ENCODE data around the gene TMEM52B. TPM values are rescaled to one million over a fixed set of nuclear protein-coding genes. Genes with fewer than 3 reads are reported as not detected.
"Not testable (repeated sequence)": the region's sequence is repeated elsewhere in the genome, so short reads cannot be mapped to it uniquely, and the experiment has no call there.

The TMEM52B gene
- total RNA-seq, 1 experiment from 2014 or later = not detected

DNA sequence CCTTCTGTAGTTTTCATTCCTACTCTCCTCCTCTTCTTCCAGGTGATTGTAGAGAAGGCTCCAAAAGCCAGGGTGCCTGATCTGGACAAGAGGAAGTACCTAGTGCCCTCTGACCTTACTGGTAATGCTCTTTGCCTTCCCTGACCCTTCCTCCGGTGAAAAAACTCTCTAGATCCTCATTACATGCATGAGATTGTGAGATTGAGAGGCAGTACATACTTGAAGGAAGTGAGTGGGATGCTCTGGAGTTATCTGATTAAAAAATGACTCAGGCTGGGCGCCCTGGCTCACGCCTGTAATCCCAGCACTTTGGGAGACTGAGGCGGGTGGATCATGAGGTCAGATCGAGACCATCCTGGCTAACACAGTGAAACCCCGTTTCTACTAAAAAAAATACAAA lies 39.2 kb downstream of the TMEM52B start:
- Mint-ChIP-seq H3K27me3 (ENCODE audit: unreplicated experiment) (no peaks in the 10 kb centered on the region), H3K4me1 (ENCODE audit: low read depth, unreplicated experiment) (peaks cover 11% of the 10 kb centered on the region), H3K9me3 (ENCODE audit: low read depth, unreplicated experiment) (no peaks in the 10 kb centered on the region), H3K27ac (ENCODE audit: unreplicated experiment) (no peak overlapping the region), H3K4me3 (ENCODE audit: low read depth, unreplicated experiment) (no peak overlapping the region), H3K36me3 (ENCODE audit: insufficient read depth, unreplicated experiment) (peaks cover 55% of the 10 kb centered on the region)
- DNase-seq = no peak
- BruUV-seq (replicated peaks) = no TSS peak
- CTCF ChIA-PET = no interaction called here
- TF ChIP-seq, protein P1, sequence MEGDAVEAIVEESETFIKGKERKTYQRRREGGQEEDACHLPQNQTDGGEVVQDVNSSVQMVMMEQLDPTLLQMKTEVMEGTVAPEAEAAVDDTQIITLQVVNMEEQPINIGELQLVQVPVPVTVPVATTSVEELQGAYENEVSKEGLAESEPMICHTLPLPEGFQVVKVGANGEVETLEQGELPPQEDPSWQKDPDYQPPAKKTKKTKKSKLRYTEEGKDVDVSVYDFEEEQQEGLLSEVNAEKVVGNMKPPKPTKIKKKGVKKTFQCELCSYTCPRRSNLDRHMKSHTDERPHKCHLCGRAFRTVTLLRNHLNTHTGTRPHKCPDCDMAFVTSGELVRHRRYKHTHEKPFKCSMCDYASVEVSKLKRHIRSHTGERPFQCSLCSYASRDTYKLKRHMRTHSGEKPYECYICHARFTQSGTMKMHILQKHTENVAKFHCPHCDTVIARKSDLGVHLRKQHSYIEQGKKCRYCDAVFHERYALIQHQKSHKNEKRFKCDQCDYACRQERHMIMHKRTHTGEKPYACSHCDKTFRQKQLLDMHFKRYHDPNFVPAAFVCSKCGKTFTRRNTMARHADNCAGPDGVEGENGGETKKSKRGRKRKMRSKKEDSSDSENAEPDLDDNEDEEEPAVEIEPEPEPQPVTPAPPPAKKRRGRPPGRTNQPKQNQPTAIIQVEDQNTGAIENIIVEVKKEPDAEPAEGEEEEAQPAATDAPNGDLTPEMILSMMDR (IDR thresholded peaks at IDR 0.05; ENCODE audit: unreplicated experiment) = no peak
- intact Hi-C loops (cut with micrococcal nuclease; ENCODE audit: unreplicated experiment) = no loop called here

DNA sequence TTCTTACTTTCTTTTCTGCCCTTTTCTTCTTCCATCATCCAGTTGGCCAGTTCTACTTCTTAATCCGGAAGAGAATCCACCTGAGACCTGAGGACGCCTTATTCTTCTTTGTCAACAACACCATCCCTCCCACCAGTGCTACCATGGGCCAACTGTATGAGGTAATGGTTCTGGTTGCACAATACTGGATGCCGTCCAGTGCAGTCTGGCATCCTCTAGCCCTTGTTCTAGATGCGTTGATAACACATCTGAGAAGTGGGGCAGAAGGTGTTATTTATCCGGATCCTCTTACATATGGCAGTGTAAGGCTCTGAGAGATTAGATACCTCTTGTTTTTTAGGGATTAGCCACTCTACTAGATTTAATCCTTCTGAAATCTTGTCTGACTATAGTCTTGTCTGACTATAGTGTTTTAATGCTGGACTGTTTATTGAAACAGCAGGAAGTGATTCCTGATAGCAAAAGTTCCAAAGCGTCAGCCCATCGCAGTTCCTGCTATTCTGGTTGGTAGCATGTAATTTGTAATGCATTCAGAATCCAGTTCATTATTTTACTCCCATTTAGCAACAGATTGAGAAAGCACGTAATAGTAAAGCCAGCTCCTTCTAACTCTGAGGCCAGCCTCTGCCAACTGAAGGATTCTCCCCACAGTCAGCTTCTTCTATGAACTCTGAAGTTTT lies 41.7 kb downstream of the TMEM52B start:
- TF ChIP-seq, protein P1 (IDR thresholded peaks at IDR 0.05; ENCODE audit: unreplicated experiment) = no peak
- Mint-ChIP-seq H3K36me3 (ENCODE audit: insufficient read depth, unreplicated experiment) (peaks cover 45% of the 10 kb centered on the region), H3K4me3 (ENCODE audit: low read depth, unreplicated experiment) (no peak overlapping the region), H3K4me1 (ENCODE audit: low read depth, unreplicated experiment) (peaks cover 4% of the 10 kb centered on the region), H3K9me3 (ENCODE audit: low read depth, unreplicated experiment) (no peaks in the 10 kb centered on the region), H3K27me3 (ENCODE audit: unreplicated experiment) (no peaks in the 10 kb centered on the region), H3K27ac (ENCODE audit: unreplicated experiment) (no peak overlapping the region)
- intact Hi-C loops (cut with micrococcal nuclease; ENCODE audit: unreplicated experiment) = no loop called here
- no peak for DNase-seq
- CTCF ChIA-PET = no interaction called here
- no TSS peak for BruUV-seq (replicated peaks)

DNA sequence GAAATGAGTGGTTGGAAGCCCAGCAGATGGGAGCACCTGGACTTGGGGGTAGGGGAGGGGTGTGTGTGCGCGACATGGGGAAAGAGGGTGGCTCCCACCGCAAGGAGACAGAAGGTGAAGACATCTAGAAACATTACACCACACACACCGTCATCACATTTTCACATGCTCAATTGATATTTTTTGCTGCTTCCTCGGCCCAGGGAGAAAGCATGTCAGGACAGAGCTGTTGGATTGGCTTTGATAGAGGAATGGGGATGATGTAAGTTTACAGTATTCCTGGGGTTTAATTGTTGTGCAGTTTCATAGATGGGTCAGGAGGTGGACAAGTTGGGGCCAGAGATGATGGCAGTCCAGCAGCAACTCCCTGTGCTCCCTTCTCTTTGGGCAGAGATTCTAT lies 43.0 kb downstream of the TMEM52B start:
- H3K4me1 Mint-ChIP-seq (ENCODE audit: low read depth, unreplicated experiment) = no peaks in the 10 kb centered on the region
- DNase-seq = no peak
- intact Hi-C loops (cut with micrococcal nuclease; ENCODE audit: unreplicated experiment) = no loop called here
- H3K27me3 Mint-ChIP-seq (ENCODE audit: unreplicated experiment) = no peaks in the 10 kb centered on the region
- H3K36me3 Mint-ChIP-seq (ENCODE audit: insufficient read depth, unreplicated experiment) = peaks cover 41% of the 10 kb centered on the region
- no TSS peak for BruUV-seq (replicated peaks)
- no peak overlapping the region for H3K4me3 Mint-ChIP-seq (ENCODE audit: low read depth, unreplicated experiment)
- CTCF ChIA-PET = no interaction called here
- H3K27ac Mint-ChIP-seq (ENCODE audit: unreplicated experiment) = no peak overlapping the region
- H3K9me3 Mint-ChIP-seq (ENCODE audit: low read depth, unreplicated experiment) = no peaks in the 10 kb centered on the region
- TF ChIP-seq, protein P1 (IDR thresholded peaks at IDR 0.05; ENCODE audit: unreplicated experiment) = no peak

DNA sequence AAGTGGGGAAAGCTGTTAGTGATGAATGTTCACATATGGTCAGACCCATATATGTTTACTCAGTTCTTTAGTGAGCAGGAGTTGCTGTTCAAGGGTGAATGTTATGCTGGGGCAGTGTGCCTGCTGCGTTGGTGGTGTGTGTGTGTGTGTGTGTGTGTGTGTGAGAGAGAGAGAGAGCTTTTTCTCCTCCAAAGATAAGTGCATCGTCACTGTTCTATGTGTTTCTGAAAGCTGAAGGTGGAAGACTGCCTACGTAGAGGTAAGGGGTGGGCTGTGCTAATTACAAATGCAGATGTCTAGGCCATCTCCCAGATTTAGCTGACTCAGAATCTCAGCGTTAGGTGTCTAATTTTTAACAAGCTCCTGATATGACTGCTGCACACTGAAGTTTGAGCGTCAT lies 44.4 kb downstream of the TMEM52B start:
- Mint-ChIP-seq H3K9me3 (ENCODE audit: low read depth, unreplicated experiment) (no peaks in the 10 kb centered on the region), H3K4me1 (ENCODE audit: low read depth, unreplicated experiment) (no peaks in the 10 kb centered on the region), H3K4me3 (ENCODE audit: low read depth, unreplicated experiment) (no peak overlapping the region), H3K27ac (ENCODE audit: unreplicated experiment) (no peak overlapping the region), H3K36me3 (ENCODE audit: insufficient read depth, unreplicated experiment) (peaks cover 36% of the 10 kb centered on the region), H3K27me3 (ENCODE audit: unreplicated experiment) (no peaks in the 10 kb centered on the region)
- intact Hi-C loops (cut with micrococcal nuclease; ENCODE audit: unreplicated experiment) = no loop called here
- no peak for DNase-seq
- TF ChIP-seq, protein P1 (IDR thresholded peaks at IDR 0.05; ENCODE audit: unreplicated experiment) = no peak
- no TSS peak for BruUV-seq (replicated peaks)
- CTCF ChIA-PET = no interaction called here

DNA sequence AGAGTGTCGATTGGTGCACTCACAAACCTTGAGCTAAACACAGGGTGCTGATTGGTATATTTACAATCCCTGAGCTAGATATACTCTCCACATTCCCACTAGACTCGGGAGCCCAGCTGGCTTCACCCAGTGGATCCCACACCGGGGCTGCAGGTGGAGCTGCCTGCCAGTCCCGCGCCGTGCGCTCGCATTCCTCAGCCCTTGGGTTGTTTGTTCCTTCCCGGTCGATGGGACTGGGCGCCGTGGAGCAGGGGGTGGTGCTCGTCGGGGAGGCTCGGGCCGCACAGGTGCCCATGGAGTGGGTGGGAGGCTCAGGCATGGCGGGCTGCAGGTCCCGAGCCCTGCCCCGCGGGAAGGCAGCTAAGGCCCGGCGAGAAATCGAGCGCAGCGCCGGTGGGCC lies 46.6 kb downstream of the TMEM52B start:
- CTCF ChIA-PET; BruUV-seq (replicated peaks); H3K27ac Mint-ChIP-seq (ENCODE audit: unreplicated experiment); H3K4me3 Mint-ChIP-seq (ENCODE audit: low read depth, unreplicated experiment); H3K4me1 Mint-ChIP-seq (ENCODE audit: low read depth, unreplicated experiment); H3K9me3 Mint-ChIP-seq (ENCODE audit: low read depth, unreplicated experiment); intact Hi-C loops (cut with micrococcal nuclease; ENCODE audit: unreplicated experiment); H3K27me3 Mint-ChIP-seq (ENCODE audit: unreplicated experiment); DNase-seq: not testable (repeated sequence)
- H3K36me3 Mint-ChIP-seq (ENCODE audit: insufficient read depth, unreplicated experiment) = peaks cover 31% of the 10 kb centered on the region
